ENCODE results near the gene SHB.

GRCh38 chr9:37978983-37979382 is 90.0 kb downstream of the SHB start:
- TF ChIP-seq CTCF (IDR thresholded peaks at IDR 0.05) (no peak), EZH2 (IDR thresholded peaks at IDR 0.05) (no peak)
